ENCODE measurements around the gene CDKN2B.

The CDKN2B gene

DNA sequence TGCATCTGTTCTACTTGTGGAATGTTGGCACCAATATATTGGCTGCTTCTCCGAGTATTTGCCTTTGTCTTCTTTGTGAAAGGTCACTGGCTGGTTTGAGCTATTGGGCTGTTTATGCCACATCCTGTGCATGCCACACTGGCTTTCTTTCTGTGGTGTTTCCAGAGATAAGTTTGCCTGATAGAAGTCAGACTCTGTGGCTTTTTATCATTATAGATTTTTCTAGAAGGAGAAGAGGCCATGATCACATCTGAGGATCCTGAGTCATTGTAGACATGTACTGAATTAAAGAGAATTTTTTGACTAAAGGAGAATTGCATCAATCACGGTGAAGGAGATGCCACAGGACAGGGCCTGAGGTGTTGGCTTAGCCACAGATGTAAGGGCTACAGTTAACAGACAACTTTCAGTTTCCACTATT lies 26.5 kb upstream of the CDKN2B start:
- Histone ChIP-seq H3K9ac (ENCODE audit: low read length in 2 of 2) (no peak overlapping the region), H3K4me1 (ENCODE audit: control insufficient read depth, insufficient read depth, low read length) (no peaks in the 10 kb centered on the region), H3K27ac (ENCODE audit: low read length) (no peak overlapping the region), H3K36me3 (ENCODE audit: control insufficient read depth in 2 of 2, insufficient read depth in 2 of 2, low read length in 2 of 2) (no peaks in the 10 kb centered on the region), H3K27me3 (ENCODE audit: control insufficient read depth in 1 of 2, insufficient read depth in 2 of 2, low read length in 2 of 2) (no peaks in the 10 kb centered on the region), H3K9me3 (ENCODE audit: control insufficient read depth in 2 of 2, low read length in 2 of 2) (no peaks in the 10 kb centered on the region), H3K4me3 (ENCODE audit: low read length in 2 of 2) (no peak overlapping the region)

- no peak overlapping the region for H3K4me3 ChIP-seq (ENCODE audit: low read length in 2 of 2)
Measured at GRCh38 chr9:22033012-22033630, 24.0 kb upstream of the CDKN2B start.

GRCh38 chr9:22031655-22032411 lies 22.7 kb upstream of the CDKN2B start:
- Histone ChIP-seq H3K9ac (ENCODE audit: low read length in 2 of 2) (no peak overlapping the region), H3K4me1 (ENCODE audit: control insufficient read depth, insufficient read depth, low read length) (no peaks in the 10 kb centered on the region), H3K36me3 (ENCODE audit: control insufficient read depth in 2 of 2, insufficient read depth in 2 of 2, low read length in 2 of 2) (no peaks in the 10 kb centered on the region), H3K27me3 (ENCODE audit: control insufficient read depth in 1 of 2, insufficient read depth in 2 of 2, low read length in 2 of 2) (no peaks in the 10 kb centered on the region), H3K4me3 (ENCODE audit: low read length in 2 of 2) (no peak overlapping the region), H3K27ac (ENCODE audit: low read length) (no peak overlapping the region), H3K9me3 (ENCODE audit: control insufficient read depth in 2 of 2, low read length in 2 of 2) (no peaks in the 10 kb centered on the region)

More at GRCh38 chr9:22033012-22033630, 24.0 kb upstream of the CDKN2B start:
- H3K9me3 ChIP-seq (ENCODE audit: control insufficient read depth in 2 of 2, low read length in 2 of 2), result no peaks in the 10 kb centered on the region
- H3K27ac ChIP-seq (ENCODE audit: low read length), result no peak overlapping the region
- no peaks in the 10 kb centered on the region for H3K27me3 ChIP-seq (ENCODE audit: control insufficient read depth in 1 of 2, insufficient read depth in 2 of 2, low read length in 2 of 2)
- H3K9ac ChIP-seq (ENCODE audit: low read length in 2 of 2), result no peak overlapping the region
- H3K4me1 ChIP-seq (ENCODE audit: control insufficient read depth, insufficient read depth, low read length), result no peaks in the 10 kb centered on the region
- H3K36me3 ChIP-seq (ENCODE audit: control insufficient read depth in 2 of 2, insufficient read depth in 2 of 2, low read length in 2 of 2), result no peaks in the 10 kb centered on the region

DNA sequence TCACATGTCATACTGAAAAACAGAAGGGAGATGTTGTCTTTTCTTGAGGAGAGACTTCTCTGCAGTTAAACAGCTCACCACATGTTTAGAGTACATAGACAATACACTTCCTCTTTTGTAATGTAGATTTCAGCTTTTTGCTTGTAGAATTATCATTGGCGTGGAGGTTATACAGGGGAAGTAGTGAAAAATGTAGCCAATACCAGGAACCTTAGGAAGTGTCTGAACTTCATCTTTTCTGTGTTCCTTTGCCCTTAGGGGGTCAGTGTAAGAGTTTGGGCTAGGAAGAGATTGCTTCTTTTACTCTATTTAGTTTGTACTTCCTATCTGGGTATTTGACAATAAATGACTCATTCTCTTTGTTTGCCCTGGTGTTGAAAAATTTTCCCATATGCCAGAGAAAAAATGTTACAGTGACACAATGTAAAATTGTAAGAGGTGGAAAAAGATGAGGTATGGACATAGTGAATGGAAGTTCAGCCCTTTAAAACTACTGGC lies 21.0 kb upstream of the CDKN2B start:
- Histone ChIP-seq H3K27ac (ENCODE audit: low read length) (no peak overlapping the region), H3K36me3 (ENCODE audit: control insufficient read depth in 2 of 2, insufficient read depth in 2 of 2, low read length in 2 of 2) (no peaks in the 10 kb centered on the region), H3K27me3 (ENCODE audit: control insufficient read depth in 1 of 2, insufficient read depth in 2 of 2, low read length in 2 of 2) (peaks cover 0 to 5% of the 10 kb centered on the region in 2 donors), H3K4me3 (ENCODE audit: low read length in 2 of 2) (no peak overlapping the region), H3K4me1 (ENCODE audit: control insufficient read depth, insufficient read depth, low read length) (no peaks in the 10 kb centered on the region), H3K9me3 (ENCODE audit: control insufficient read depth in 2 of 2, low read length in 2 of 2) (no peaks in the 10 kb centered on the region), H3K9ac (ENCODE audit: low read length in 2 of 2) (no peak overlapping the region)

GRCh38 chr9:22029231-22029630 lies 20.1 kb upstream of the CDKN2B start:
- no peak overlapping the region for H3K4me3 ChIP-seq (ENCODE audit: low read length in 2 of 2)
- H3K27ac ChIP-seq (ENCODE audit: low read length), result no peak overlapping the region
- H3K9me3 ChIP-seq (ENCODE audit: control insufficient read depth in 2 of 2, low read length in 2 of 2), result no peaks in the 10 kb centered on the region
- H3K27me3 ChIP-seq (ENCODE audit: control insufficient read depth in 1 of 2, insufficient read depth in 2 of 2, low read length in 2 of 2), result peaks cover 0 to 5% of the 10 kb centered on the region in 2 donors
- no peak overlapping the region for H3K9ac ChIP-seq (ENCODE audit: low read length in 2 of 2)
- no peaks in the 10 kb centered on the region for H3K4me1 ChIP-seq (ENCODE audit: control insufficient read depth, insufficient read depth, low read length)
- H3K36me3 ChIP-seq (ENCODE audit: control insufficient read depth in 2 of 2, insufficient read depth in 2 of 2, low read length in 2 of 2), result no peaks in the 10 kb centered on the region

DNA sequence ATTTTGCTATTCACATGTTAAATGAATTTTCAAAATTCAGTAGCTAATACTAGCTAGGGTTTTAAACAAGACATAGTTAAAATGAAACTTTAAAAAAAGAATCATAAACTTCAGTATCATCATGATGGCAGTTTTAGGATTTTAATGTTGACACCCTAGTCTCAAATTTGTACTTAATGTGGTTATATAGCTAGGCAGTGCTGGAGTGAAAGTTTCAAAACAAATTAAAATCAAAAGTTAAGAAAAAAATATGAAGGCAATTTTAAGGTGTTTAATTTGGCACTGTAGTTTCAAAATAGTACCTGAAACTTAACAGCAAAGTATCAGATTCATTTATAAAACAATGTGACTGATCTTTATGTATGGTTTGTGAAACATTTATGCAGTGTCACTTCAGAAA lies 19.3 kb upstream of the CDKN2B start:
- no peak overlapping the region for H3K4me3 ChIP-seq (ENCODE audit: low read length in 2 of 2)
- H3K36me3 ChIP-seq (ENCODE audit: control insufficient read depth in 2 of 2, insufficient read depth in 2 of 2, low read length in 2 of 2), result no peaks in the 10 kb centered on the region
- no peak overlapping the region for H3K9ac ChIP-seq (ENCODE audit: low read length in 2 of 2)
- H3K27ac ChIP-seq (ENCODE audit: low read length), result no peak overlapping the region
- peaks cover 0 to 5% of the 10 kb centered on the region in 2 donors for H3K27me3 ChIP-seq (ENCODE audit: control insufficient read depth in 1 of 2, insufficient read depth in 2 of 2, low read length in 2 of 2)
- H3K9me3 ChIP-seq (ENCODE audit: control insufficient read depth in 2 of 2, low read length in 2 of 2), result no peaks in the 10 kb centered on the region
- no peaks in the 10 kb centered on the region for H3K4me1 ChIP-seq (ENCODE audit: control insufficient read depth, insufficient read depth, low read length)

DNA sequence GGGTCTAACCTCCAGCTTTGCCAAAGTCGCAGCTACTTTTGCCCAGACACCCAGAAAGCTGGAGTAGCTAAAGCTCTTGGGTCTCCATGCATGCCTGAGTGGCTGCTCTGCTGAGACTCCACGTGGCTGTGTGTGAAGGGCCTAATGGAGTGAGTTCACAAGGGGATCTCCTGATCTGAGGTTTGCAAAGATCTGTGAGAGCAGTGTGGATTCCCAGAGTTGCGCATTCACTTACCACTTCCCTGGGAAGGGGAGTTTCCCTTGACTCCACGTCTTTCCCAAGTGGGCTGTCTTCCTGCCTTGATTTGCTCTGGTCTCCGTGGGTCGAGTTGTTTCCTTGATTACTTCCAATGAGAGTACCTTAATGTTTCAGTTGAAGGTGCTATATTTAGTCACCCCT lies 17.6 kb upstream of the CDKN2B start:
- Histone ChIP-seq H3K9ac (ENCODE audit: low read length in 2 of 2) (no peak overlapping the region), H3K27me3 (ENCODE audit: control insufficient read depth in 1 of 2, insufficient read depth in 2 of 2, low read length in 2 of 2) (peaks cover 0 to 5% of the 10 kb centered on the region in 2 donors), H3K4me1 (ENCODE audit: control insufficient read depth, insufficient read depth, low read length) (no peaks in the 10 kb centered on the region), H3K4me3 (ENCODE audit: low read length in 2 of 2) (no peak overlapping the region), H3K9me3 (ENCODE audit: control insufficient read depth in 2 of 2, low read length in 2 of 2) (no peaks in the 10 kb centered on the region), H3K27ac (ENCODE audit: low read length) (no peak overlapping the region), H3K36me3 (ENCODE audit: control insufficient read depth in 2 of 2, insufficient read depth in 2 of 2, low read length in 2 of 2) (no peaks in the 10 kb centered on the region)

DNA sequence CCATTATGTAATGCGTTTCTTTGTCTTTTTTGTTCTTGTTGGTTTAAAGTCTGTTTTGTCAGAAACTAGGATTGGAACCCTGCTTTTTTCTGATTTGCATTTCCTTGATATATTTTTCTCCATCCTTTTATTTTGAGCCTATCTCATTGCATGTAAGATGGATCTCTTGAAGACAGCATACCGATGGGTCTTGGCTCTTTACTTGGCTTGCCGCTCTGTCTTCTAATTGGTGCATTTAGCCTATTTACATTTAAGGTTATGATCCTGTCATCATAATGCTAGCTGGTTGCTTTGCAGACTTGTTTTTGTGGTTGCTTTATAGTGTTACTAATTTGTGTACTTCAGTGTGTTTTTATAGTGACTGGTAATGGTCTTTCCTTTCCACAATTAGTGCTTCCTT lies 13.3 kb upstream of the CDKN2B start:
- Histone ChIP-seq H3K4me3 (ENCODE audit: low read length in 2 of 2) (no peak overlapping the region), H3K4me1 (ENCODE audit: control insufficient read depth, insufficient read depth, low read length) (no peaks in the 10 kb centered on the region), H3K27ac (ENCODE audit: low read length) (no peak overlapping the region), H3K9me3 (ENCODE audit: control insufficient read depth in 2 of 2, low read length in 2 of 2) (no peaks in the 10 kb centered on the region), H3K27me3 (ENCODE audit: control insufficient read depth in 1 of 2, insufficient read depth in 2 of 2, low read length in 2 of 2) (peaks cover 0 to 5% of the 10 kb centered on the region in 2 donors), H3K36me3 (ENCODE audit: control insufficient read depth in 2 of 2, insufficient read depth in 2 of 2, low read length in 2 of 2) (no peaks in the 10 kb centered on the region), H3K9ac (ENCODE audit: low read length in 2 of 2) (no peak overlapping the region)

DNA sequence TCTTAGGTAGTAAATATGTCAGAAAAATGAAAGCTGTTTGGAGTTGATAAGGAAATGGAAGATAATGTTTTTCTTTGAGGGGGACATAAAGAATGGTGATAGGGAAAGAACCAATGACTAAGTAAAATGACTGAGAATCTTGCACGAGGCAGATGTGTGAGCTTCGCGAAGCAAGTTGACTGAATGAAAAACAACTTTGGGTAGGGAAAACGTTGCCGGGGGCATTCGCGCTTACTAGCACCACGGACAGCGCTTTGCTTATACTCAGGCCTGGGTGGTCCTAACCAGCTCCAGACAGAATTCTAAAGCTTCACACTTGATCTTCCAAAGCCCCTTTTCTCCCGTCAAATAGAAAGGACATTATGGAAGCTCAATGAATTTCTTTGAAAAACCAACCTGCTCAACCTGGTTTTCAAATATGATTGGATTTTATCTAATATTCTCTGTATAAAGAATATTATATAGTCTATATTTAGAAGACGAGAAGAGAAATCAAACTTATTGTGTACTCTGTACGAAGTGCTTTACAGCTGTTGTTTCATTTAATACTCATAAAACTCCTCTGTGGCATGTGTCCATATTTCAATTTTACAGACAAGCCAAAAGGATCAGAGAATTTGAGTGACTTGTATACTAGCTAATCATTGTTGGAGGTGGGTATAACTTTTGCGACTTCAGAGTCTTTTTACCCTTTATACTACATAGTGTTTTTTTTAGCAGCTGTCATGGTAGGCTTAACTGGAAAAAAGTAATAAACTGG lies 1.9 kb upstream of the CDKN2B start:
- Histone ChIP-seq H3K9me3 (ENCODE audit: control insufficient read depth in 2 of 2, low read length in 2 of 2) (no peaks in the 10 kb centered on the region), H3K27me3 (ENCODE audit: control insufficient read depth in 1 of 2, insufficient read depth in 2 of 2, low read length in 2 of 2) (peaks cover 7 to 18% of the 10 kb centered on the region in 2 donors), H3K4me3 (ENCODE audit: low read length in 2 of 2) (no peak overlapping the region), H3K4me1 (ENCODE audit: control insufficient read depth, insufficient read depth, low read length) (no peaks in the 10 kb centered on the region), H3K36me3 (ENCODE audit: control insufficient read depth in 2 of 2, insufficient read depth in 2 of 2, low read length in 2 of 2) (no peaks in the 10 kb centered on the region), H3K9ac (ENCODE audit: low read length in 2 of 2) (no peak overlapping the region), H3K27ac (ENCODE audit: low read length) (no peak overlapping the region)

GRCh38 chr9:22009506-22009867 lies 382 bp upstream of the CDKN2B start:
- no peak overlapping the region for H3K27ac ChIP-seq (ENCODE audit: low read length)
- H3K4me1 ChIP-seq (ENCODE audit: control insufficient read depth, insufficient read depth, low read length), result no peaks in the 10 kb centered on the region
- peak overlapping the region in 1 of 2 donors; percentile 48 for H3K9ac ChIP-seq (ENCODE audit: low read length in 2 of 2)
- peak overlapping the region; percentile 78 to 87 for H3K4me3 ChIP-seq (ENCODE audit: low read length in 2 of 2)
- H3K9me3 ChIP-seq (ENCODE audit: control insufficient read depth in 2 of 2, low read length in 2 of 2), result no peaks in the 10 kb centered on the region
- no peaks in the 10 kb centered on the region for H3K36me3 ChIP-seq (ENCODE audit: control insufficient read depth in 2 of 2, insufficient read depth in 2 of 2, low read length in 2 of 2)
- H3K27me3 ChIP-seq (ENCODE audit: control insufficient read depth in 1 of 2, insufficient read depth in 2 of 2, low read length in 2 of 2), result peaks cover 18 to 33% of the 10 kb centered on the region in 2 donors

Measured in stomach smooth muscle (tissue), 2 donors.